Omental fat pad (tissue), 4 donors: ENCODE data around the gene DUSP16. TPM values are rescaled to one million over a fixed set of nuclear protein-coding genes. Genes with fewer than 3 reads are reported as not detected.
"Not testable (repeated sequence)": the region's sequence is repeated elsewhere in the genome, so short reads cannot be mapped to it uniquely, and the experiment has no call there.

Source experiments
- ATAC-seq: fragments of 150-250 bp; one replicate; pipeline ENCODE4 v1.9.1; 2016; ENCODE audit warnings: mild to moderate bottlenecking, moderate library complexity; ENCODE audit not compliant: low FRiP score
- DNase-seq: peaks from one replicate; pipeline ENCODE4 v3.0.0-alpha.2; 2019; ENCODE audit warnings: low spot score
- total RNA-seq, 4 donors: library from RNA; depleted of rRNA; stranded (reverse); fragments of >200 nt; gene quantifications; one replicate each; pipeline ENCODE4 v1.1.0, GENCODE V29; 2016
- TF ChIP-seq, protein P1 (sequence below), 3 donors: fragments of 450-650 bp; IDR thresholded peaks; one replicate each; pipeline ENCODE4 v1.5.1; 2016 to 2017; ENCODE audit warnings: antibody characterized with exemption in 3 of 3, mild to moderate bottlenecking in 3 of 3, moderate library complexity in 2 of 3

The DUSP16 gene
- total RNA-seq, 4 donors from 2014 or later, result 18.2 to 29.6 (median 18.7) TPM

DNA sequence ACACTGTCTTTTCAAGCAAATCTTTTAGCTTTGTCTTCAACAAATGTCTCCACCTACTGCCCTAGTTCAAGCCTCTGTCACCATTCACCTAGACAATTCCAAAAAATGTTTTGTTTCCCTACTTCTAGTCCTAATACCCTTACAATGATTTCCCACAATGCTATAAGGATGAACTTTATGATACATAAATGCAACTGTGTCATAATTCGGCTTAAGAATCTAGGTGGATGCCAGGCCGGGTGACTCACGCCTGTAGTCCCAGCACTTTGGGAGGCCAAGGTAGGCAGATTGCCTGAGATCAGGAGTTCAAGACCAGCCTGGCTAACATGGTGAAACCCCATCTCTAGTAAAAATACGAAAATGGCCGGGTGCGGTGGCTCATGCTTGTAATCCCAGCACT, 28.3 kb upstream of the DUSP16 start:
- TF ChIP-seq, protein P1, sequence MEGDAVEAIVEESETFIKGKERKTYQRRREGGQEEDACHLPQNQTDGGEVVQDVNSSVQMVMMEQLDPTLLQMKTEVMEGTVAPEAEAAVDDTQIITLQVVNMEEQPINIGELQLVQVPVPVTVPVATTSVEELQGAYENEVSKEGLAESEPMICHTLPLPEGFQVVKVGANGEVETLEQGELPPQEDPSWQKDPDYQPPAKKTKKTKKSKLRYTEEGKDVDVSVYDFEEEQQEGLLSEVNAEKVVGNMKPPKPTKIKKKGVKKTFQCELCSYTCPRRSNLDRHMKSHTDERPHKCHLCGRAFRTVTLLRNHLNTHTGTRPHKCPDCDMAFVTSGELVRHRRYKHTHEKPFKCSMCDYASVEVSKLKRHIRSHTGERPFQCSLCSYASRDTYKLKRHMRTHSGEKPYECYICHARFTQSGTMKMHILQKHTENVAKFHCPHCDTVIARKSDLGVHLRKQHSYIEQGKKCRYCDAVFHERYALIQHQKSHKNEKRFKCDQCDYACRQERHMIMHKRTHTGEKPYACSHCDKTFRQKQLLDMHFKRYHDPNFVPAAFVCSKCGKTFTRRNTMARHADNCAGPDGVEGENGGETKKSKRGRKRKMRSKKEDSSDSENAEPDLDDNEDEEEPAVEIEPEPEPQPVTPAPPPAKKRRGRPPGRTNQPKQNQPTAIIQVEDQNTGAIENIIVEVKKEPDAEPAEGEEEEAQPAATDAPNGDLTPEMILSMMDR (IDR thresholded peaks at IDR 0.05), result no peak
- DNase-seq, result no peak
- no peak for ATAC-seq

DNA sequence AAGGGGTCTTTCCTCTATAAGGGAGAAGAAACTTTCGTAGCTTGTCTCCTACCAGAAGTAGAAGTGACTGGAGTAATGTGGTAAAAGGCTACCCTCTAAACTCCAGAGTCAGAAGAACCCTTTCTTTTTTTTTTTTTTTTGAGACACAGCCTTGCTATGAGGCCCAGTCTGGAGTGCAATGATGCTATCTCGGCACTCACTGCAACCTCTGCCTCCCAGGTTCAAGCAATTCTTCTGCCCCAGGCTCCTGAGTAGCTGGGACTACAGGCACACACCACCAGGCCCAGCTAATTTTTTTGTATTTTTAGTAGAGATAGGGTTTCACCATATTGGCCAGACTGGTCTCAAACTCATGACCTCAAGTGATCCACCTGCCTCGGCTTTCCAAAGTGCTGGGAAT, 25.8 kb upstream of the DUSP16 start:
- not testable (repeated sequence) for DNase-seq, ATAC-seq

DNA sequence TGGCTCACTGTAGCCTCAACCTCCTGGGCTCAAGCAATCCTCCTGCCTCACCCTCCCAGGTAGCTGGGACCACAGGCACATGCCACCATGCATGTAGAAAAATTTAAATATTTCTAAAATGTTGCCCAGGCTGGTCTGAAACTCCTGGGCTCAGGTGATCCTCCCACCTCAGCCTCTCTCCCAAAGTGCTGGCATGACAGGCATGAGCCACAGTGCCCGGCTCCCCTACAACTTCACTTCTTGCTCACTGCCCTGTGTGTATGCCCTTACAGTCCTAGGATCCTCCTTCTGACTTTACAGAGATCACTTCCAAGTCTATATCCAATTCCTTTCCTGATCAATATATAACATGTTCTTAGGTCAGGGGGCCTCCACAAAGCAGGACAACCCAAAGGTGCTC, 25.2 kb upstream of the DUSP16 start:
- ATAC-seq, result no peak
- TF ChIP-seq, protein P1 (IDR thresholded peaks at IDR 0.05), result no peak
- DNase-seq, result no peak

DNA sequence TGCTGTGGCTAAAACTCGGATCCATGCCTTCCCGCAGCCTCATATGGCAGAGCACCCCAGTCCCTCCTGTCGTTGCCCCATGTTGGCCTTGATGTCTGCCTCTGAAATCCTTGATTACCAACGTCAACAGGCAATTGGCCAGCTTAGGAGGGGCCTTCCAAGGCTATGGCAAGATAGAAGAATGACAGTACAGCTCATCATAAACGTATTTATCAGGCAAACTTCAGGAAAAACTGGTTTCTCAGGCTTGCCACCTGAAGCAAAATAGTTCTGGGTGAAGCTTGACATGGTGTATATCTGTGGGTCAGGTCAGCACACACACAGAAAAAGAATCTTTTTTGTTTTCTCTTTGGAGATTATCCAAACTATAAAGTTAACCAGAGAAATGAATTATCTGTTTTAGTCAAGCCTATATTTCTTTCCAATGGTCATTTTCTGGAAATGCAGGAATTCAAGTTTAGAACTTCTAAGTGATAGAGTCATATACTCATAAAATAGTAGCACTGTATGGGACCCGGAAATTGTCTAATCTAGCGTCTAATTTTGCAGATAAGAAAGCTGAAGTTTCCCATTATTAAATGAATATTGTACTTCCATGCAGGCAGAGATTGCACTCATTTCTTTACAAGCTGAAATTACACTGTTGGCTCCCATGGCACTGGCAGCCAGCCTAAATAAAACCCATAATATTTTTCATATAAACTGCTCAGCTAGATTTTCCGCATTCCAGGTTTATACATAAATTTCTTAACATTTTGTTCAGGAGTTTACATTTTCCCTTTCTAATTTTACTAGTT, 24.4 kb upstream of the DUSP16 start:
- no peak for ATAC-seq
- DNase-seq, result no peak
- TF ChIP-seq, protein P1 (IDR thresholded peaks at IDR 0.05), result no peak

DNA sequence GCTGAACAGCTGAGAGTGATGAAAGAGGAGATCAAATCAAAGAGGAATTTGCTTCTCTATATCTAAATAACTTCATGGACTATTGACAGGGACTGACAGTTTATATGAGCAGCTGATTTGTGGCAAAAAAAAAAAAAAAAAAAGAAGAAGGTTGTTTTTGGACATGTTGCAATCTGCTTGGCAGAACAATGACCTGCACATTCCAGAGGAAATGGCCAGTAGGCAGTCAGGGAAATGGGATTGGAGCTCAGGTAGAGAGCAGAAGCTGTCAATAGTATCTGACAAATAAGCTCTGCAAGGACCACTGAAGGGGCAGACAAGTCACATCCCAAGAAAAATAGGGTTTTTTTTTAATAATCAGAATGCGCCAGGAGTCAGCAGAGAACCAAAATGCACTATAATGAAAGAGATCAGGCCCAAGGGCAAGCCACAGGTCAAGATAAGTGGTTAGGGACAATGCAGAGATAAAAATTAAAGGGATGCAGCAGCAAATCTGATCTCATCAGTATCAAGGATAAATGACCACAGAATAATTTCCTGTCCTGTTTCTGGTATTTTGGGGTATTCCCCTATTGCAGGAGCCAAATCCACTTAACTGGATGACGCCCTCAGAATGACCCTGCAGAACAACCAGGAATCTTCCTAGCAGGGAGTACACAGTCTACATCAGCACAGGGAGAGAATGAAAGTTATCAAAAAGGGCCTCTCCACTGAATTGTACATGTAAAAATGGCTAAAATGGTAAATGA, 22.6 kb upstream of the DUSP16 start:
- ATAC-seq (no peak), DNase-seq (no peak)
- TF ChIP-seq, protein P1 (IDR thresholded peaks at IDR 0.05), result no peak

DNA sequence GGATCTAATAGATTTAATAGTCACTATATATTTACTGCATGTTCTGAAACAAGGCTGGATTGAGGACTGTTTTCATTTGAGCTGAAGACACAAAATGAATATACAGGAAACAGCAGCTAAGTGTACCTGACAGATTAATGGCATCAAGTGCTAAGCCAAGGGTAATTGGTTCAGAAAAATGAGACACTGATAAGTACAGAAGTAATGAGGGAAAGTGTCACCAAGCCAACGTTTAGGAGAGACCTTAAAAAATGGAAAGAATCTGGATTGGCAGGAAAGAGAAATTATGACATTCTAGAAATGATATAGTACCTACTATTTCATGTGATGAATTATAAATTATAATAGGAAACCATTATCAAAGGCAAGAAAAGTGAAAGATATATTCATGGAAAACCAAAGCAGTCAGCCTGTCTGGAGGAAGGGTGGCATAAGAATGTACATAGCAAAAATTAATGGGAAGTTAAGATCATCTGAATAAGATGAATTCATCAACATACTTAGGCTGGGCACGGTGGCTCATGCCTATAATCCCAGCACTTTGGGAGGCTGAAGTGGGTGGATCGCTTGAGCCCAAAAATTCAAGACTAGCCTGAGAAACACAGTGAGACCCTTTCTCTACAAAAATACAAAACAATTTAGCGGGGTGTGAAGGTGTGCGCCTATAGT, 21.0 kb upstream of the DUSP16 start:
- ATAC-seq (no peak), DNase-seq (no peak)
- TF ChIP-seq, protein P1 (IDR thresholded peaks at IDR 0.05), result no peak

DNA sequence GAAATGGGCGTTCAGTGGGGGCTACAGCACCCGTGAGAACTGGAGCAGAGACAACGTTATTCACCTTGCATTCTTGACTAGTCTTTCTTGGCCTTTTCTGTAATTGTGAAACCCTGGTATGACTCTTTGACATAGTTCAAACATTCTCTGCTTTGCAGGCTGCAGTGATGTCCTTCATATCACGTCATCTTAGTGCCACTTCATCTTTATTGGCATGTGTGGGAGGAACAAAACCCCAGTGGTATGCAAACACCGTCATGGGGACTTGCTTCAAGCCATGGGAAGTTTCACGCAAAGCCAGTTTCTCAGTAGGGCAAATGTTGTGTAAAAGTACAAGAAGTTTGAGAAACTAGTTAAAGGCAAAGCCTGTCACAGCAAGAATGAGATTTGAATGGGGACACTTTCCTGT, 20.2 kb upstream of the DUSP16 start:
- no peak for ATAC-seq
- TF ChIP-seq, protein P1 (IDR thresholded peaks at IDR 0.05), result no peak
- no peak for DNase-seq
